ENCODE measurements around the gene IKZF1.

The IKZF1 gene

DNA sequence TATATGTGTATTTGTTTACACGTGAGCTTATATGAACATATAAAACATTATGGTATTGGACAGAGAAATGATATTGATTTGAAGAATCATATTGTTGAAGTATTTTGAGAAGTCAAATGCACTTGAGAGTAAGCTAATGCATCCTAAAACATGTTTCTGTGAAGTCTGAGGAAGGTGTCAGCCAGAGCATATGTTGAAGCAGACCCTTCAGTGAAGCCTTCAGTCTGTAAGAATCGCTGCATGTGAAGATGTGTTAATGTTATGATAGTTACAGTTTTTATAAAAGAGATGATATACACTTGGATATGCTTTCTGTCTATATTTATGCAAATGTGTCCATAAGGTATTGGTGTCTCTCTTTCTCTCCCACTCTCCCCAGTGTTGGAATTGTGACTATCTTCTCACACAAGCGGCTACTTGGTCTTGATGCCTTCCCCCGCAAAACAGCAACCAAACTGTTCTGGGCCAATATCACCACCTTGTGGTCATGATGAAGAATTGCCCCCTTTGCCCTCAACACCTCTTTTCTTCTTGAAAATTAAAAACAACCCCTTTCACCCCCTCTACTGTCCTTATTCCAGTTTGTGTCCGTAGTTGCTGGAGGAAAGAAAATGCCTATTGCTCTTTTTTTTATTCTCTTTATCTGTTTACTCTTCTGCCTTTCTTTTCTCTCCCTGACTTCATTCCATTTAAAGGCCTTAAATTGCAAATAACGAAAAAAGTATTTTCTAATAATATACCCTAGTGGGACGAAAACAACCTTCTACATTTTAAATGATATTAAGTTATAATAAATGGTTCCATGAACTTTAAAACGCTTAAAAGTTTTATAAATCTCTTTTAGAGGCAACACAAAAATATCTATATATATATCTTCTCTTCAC, 64.9 kb downstream of the IKZF1 start:
- no peak for DNase-seq (ENCODE audit: low read depth in 2 of 2, low spot score in 1 of 2)

DNA sequence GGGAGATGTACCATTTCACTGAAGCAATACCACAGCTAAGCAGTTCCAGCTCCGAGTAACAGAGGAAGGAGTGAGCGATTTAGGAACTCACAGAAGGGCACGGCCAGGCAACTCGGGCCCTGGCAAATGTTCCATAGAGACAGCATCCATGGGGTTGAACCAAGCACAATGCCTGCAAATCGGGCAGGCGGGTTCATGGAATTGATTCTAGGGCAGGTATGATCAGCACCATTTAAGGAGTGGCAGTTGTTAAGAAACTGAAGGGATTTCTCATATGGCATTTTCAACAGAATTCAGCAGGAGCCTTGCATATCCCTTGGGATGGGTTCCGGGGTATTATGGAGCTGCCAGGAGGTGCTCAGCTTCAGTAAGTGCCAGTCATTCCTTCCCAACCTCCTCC, 66.4 kb downstream of the IKZF1 start:
- no peak for DNase-seq (ENCODE audit: low read depth in 2 of 2, low spot score in 1 of 2)

DNA sequence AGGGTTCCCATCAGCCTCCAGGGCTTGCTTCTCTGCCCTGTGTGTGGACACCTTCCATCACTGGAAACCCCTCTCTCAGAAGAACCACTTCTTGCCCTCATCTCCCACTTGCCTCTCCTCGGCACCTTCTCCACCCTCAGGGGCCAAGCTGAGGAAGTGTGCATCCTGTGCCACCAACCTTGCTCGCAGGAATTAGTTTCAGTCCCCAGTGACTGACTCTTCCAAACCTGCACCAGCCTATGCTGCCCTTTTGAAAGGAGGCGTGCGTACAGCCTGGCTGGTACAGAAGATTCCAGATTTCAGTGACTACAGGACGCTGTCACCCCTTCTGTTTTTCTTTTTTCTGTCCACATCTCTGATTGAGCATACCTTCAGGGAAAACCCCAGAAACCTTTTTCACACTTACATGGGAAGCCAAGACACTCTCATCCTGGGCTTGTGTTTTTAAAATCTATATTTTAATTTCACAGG, 67.1 kb downstream of the IKZF1 start:
- DNase-seq (ENCODE audit: low read depth in 2 of 2, low spot score in 1 of 2): no peak

DNA sequence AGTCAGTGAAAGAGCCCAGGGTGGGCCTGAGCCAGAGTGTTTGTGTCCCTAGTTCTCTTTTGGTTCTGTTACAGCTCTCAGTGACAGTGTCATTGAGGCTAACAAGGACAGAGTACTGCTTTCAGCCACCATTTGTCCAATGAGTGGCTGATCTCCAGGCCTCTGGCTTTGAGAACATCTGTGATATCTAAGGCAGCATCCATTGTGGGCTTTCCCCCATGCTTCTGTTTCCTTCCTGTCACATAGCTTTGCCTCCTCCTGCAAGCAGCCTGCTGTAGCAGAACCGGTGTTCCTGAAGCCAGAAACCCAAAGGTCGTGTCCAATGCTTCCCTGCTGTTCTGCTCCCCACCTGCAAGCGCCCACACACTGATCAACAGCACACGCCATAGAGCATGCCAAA, 68.4 kb downstream of the IKZF1 start:
- DNase-seq (ENCODE audit: low read depth in 2 of 2, low spot score in 1 of 2): no peak

DNA sequence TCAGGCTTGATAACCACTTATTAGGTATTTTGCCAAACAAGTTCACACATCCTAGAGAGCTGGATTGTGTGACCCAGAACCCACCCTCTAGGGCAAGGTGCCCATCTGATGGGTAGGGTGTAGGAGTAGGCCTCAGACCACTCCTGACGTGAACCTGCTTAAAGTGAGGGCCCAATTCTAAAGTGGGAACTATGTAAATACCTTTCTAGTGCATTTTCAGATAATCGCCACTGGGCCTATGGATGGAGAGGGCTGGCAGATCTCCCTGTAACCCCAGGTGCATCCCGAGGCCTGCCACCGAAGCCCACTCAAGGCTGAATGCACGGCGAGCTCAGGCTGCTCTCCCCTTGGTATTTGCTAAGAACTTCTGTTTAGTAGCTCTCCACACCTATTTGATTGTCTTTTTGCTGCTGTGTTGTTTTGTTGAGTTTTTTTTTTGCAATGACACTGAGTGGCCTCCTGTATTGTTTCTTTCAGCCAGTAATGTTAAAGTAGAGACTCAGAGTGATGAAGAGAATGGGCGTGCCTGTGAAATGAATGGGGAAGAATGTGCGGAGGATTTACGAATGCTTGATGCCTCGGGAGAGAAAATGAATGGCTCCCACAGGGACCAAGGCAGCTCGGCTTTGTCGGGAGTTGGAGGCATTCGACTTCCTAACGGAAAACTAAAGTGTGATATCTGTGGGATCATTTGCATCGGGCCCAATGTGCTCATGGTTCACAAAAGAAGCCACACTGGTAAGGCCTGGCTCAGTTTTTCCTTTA, 71.7 kb downstream of the IKZF1 start:
- DNase-seq (ENCODE audit: low read depth in 2 of 2, low spot score in 1 of 2): no peak

DNA sequence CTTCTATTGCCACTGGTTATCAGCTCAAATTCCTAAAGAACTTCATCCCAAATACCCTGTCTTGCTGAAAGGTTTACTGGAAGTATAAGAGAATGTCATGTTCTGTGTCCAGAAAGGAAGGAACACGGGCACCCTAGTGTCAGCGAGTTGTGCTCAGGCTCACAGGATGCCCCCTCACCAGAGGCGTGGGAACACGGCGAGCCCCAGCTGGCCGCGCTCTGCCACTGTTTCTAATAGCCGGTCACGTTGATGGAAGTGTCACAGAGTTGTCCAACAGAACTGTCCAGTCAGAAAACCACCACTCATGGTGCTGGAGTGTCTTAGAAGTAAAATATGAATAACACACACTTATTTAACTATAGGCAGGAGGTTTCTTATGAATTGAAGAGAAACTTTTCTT, 72.8 kb downstream of the IKZF1 start:
- no peak for DNase-seq (ENCODE audit: low read depth in 2 of 2, low spot score in 1 of 2)

DNA sequence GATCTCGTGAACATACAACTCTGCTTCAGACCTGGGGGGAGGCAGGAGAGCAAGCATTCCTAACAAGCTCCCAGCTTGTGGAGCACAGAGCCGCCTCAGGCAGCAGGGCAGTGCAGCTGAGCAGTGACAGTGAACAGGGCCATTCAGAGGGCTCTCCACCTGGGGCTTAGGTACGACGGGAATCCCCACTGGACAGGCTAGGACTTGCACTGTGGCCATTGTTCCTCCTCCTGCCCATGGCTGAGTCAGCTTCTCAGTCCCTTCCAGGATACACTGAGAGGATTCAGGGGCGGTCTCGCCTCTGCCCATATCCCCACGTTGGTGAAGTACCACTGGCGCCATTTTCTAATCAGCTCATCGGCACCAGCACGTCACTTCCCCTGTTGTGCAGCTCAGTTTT, 74.6 kb downstream of the IKZF1 start:
- no peak for DNase-seq (ENCODE audit: low read depth in 2 of 2, low spot score in 1 of 2)

DNA sequence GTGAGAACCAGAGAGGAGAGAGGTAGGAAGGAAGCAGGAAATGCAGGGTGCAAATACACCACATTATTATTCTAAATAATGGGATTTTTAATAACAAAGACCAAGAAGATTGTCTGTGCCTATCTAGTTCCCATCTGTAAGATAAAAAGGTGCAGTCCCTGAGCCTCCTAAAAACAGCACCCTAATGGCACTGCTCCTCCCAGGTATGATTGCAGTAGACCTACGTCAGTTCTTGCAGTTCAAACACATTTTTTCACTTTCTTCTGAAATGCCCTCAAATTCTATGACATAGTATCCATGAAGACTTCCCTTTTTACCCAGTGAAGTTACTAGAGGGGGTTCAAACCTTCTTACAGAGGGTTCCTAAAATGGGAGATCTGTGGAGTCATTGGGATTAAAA, 75.0 kb downstream of the IKZF1 start:
- DNase-seq (ENCODE audit: low read depth in 2 of 2, low spot score in 1 of 2): no peak

DNA sequence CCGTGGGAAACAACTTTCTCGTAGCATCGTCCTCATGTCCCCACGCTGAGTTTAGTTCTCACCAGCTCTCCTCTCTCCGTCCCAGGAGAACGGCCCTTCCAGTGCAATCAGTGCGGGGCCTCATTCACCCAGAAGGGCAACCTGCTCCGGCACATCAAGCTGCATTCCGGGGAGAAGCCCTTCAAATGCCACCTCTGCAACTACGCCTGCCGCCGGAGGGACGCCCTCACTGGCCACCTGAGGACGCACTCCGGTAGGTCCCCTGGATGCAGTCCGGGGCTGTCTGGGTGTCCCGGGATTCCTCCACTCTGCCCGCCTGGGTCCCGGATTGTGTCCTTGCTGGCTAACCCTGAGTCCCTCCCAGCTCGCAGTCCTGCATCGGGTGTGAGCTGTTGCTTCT, 77.9 kb downstream of the IKZF1 start:
- no peak for DNase-seq (ENCODE audit: low read depth in 2 of 2, low spot score in 1 of 2)

DNA sequence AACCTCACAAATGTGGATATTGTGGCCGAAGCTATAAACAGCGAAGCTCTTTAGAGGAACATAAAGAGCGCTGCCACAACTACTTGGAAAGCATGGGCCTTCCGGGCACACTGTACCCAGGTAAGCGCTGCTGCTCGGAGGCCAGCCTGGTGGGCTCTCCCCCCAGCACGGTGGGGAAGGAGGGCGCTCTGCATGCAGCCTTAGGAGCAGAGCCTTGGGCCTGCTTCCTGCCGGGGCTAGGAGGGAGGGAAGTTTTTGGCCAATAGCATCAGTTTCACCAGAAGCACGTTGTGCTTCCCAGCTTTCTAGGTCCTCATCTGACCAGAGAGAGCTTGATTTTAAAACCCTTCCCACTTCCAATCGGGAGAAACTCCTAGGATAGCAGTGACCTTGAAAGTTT, 82.8 kb downstream of the IKZF1 start:
- no peak for DNase-seq (ENCODE audit: low read depth in 2 of 2, low spot score in 1 of 2)

DNA sequence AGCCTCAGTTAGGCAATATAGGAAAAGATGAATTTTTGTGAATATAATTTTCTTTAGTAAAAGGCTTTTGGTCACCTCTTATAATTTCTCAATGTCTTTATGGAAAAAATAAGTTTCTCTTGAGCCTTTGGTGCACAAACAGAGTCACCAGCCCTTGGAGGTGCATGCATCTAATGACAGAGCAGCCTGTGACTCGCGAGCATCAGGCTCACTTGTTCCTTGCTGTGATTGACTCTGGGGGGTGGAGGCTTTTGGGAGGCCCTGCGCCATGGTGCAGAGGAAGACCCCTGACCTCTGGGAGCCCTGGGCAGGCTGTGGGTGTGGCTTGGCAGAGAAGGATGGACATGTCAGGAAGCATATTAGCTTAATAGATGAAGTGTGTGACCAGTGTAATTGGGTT, 85.4 kb downstream of the IKZF1 start:
- DNase-seq (ENCODE audit: low read depth in 2 of 2, low spot score in 1 of 2): no peak

DNA sequence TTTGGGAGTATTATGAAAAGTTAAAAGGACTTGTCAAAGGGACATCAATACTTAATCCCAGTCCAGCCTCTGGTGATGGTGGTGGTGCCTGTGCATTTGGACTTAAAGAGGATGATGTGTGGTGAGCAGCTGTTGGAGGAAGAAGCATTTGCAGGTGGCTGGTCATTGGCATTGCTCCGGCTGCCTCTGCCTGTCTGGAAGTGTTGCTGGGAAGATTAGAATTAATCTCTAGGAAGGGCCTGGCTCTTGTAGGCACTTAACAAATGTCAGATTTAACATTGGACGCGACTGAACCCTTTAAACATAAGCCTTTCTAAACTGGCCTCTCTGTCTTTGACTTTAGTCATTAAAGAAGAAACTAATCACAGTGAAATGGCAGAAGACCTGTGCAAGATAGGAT, 86.9 kb downstream of the IKZF1 start:
- DNase-seq (ENCODE audit: low read depth in 2 of 2, low spot score in 1 of 2): no peak

DNA sequence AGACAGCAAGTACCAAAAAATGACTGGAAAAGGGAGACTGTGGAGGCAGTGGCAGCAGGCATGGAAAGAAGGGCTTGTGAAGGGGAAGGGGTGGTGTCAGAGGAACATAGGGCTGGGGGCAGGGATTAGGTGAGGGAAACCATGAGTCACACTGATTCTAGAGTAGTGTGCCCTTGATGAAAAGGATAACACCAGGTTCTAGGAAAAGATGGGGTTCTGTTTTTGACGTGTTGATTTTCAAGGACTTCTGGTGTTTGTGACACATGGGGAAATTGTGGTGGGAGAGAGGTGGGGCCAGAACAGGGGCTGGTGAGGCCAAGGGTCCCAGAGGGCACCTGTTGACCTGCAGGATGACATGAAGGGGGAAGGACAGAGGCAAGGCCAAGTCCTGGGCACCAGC, 88.6 kb downstream of the IKZF1 start:
- DNase-seq (ENCODE audit: low read depth in 2 of 2, low spot score in 1 of 2): no peak

DNA sequence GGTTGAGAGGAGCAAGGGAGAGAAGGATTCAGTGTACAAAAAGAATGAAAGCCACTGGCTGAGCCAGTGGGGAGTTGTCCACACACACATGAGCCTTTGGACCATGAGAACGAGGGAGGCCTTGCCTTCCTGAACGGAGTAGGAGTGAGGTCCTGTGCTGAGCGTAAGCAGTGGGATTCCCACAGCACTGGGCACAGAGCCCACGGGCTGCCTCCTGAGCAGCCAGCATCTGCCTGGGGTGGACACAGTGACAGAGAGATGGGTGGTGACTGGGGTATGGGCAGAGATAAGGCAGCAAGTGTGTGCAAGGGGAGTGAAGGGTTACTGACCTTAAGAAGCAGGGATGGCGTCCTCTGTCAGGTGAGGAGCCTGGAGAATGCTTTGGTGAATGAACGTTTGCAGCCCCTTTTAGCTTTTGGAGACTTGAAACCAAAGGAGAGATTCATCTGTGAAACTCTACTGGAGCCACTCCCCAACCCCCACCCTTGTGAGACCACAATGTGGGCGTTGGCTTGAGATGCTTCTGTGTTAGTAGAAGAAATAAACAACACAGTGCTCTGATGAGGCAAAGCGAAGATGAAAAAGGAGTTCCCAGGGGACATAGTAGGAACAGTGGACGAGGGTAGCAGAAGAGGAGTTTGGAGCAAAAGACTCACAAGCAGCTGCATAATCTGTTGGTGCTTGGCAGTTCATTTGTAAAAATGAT, 89.2 kb downstream of the IKZF1 start:
- peak in 1 of 2 donors; percentile 20 for DNase-seq (ENCODE audit: low read depth in 2 of 2, low spot score in 1 of 2)

DNA sequence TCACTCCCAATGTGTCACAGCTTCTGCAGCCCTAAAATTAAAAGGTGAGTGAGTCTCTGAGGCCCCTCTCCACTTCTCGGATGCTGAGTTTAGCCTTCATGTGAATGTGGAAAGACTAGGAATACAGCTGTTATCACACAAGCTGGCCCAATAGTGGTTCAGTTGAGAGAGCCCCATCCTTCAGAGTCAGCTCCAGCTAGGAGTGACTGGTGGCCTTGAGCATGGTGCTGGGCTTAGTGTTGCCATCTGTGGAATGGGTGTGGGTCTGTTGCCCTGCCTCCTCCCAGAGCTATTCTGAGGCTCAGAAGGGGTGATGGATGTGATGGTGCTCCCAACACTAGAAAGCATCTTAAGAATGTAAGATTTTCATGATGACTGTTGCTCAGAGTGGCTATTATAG, 89.8 kb downstream of the IKZF1 start:
- DNase-seq (ENCODE audit: low read depth in 2 of 2, low spot score in 1 of 2): no peak

DNA sequence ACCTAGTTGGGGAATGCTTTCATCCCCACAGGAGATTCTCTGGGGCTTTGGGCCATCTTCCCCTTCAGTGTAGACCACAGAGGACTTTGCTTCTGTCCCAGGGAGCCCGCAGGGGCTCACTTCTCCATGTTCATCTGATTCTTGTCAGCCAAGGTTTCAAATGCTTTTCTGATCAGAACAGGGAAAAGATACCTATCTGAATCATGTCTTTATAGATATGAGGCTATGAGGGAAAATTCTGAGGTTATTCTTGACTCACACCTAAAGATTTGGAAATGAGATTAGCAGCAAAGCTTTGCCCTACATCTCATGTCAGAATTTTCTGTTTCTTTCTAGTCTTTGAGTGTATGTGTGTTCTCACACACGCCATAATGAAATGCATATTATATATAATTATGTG, 92.3 kb downstream of the IKZF1 start:
- no peak for DNase-seq (ENCODE audit: low read depth in 2 of 2, low spot score in 1 of 2)

DNA sequence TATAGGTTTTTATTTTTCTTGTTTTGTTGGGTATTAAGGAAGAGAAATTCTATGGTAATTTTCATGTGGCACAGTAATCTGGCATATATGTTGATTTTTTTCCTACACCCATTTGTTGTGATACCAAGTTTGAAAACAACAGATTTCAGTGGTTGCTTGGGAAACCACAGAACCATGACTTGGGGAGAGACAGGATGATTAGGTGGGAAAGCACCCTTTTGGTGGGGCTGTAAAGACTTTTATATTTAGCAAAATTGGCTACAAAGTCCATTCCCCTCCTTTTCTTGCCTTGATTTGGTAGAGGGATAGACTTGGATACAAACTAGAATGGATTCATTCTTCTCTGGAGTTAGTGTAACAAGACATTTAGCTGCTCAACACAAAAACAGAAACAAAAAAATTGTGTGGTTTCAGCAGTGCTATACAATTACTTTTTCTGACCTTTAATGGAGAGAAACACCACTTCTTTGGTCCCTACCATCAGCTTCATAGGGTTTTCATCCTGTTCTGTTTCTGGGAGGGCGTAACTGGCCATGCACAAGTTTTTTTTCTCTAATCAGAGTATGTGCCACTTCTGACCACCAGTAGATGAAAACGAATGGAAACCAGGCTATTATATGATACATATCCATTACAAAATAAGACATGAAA, 92.9 kb downstream of the IKZF1 start:
- DNase-seq (ENCODE audit: low read depth in 2 of 2, low spot score in 1 of 2): no peak

DNA sequence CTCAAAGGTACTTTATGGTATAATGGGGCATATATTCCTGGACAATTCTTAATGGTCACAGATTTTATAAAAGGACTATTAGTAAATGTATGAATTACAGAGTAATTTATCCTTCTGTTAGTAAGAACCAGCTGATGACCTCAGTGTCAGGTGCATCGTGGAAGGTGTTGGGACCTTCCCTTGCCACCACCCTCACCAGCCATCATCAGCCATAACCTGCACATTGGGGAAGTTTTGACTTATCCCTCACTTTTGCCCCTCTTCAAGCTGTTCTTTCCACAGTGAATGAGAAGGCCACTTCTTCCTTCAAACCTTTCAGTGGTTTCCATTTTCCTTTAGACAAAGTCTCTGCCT, 93.4 kb downstream of the IKZF1 start:
- DNase-seq (ENCODE audit: low read depth in 2 of 2, low spot score in 1 of 2): no peak

DNA sequence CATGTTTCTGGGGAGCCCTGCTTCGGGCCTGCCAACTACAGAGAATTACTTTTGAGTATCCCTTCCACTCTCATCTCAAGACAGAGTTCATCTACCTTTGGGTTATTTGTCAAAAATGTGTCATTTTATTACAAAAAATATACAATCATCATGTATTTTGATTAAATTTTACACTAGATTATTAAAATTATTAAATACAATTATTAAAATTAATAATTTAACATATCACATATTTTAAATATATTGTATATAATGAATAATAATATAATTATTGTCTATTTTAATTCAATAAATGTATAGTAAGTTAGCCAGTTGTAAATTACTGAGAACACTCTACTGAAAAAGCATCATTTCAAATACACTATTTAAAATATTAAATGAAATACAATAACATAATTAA, 94.7 kb downstream of the IKZF1 start:
- DNase-seq (ENCODE audit: low read depth in 2 of 2, low spot score in 1 of 2): no peak

DNA sequence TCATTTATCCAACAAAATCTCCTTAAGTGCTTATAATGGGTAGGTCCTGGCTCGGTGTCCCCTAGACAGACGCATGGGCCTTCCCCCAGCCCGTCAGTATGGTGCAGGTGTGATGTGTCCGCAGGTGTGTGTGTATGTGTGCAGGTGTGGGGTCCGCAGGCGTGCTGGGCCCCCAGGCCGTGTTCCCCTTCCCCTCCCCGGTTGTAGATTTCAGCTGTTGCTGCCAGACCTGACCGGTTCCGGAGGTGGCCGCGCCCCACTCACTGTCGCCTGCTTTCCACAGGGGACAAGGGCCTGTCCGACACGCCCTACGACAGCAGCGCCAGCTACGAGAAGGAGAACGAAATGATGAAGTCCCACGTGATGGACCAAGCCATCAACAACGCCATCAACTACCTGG, 95.1 kb downstream of the IKZF1 start:
- DNase-seq (ENCODE audit: low read depth in 2 of 2, low spot score in 1 of 2): no peak

DNA sequence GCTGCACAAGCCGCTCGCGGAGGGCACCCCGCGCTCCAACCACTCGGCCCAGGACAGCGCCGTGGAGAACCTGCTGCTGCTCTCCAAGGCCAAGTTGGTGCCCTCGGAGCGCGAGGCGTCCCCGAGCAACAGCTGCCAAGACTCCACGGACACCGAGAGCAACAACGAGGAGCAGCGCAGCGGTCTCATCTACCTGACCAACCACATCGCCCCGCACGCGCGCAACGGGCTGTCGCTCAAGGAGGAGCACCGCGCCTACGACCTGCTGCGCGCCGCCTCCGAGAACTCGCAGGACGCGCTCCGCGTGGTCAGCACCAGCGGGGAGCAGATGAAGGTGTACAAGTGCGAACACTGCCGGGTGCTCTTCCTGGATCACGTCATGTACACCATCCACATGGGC, 95.6 kb downstream of the IKZF1 start:
- no peak for DNase-seq (ENCODE audit: low read depth in 2 of 2, low spot score in 1 of 2)

Measured in stimulated activated CD8-positive, alpha-beta memory T cell treated with anti-CD3 and anti-CD28 coated beads, Interleukin-4, amount 100 ng/mL, for 4 hours (primary cell).